AG04450 (cell line): ENCODE measurements around the gene GINM1. TPM values are rescaled to one million over a fixed set of nuclear protein-coding genes. Genes with fewer than 3 reads are reported as not detected.

Experiments
- CTCF ChIA-PET: fragments of 300-600, 350-600 bp; formaldehyde crosslinking; extraction: SDS; loops from one replicate; lab custom pipeline; 2022; ENCODE audit warnings: antibody characterized with exemption, inconsistent platforms; lab: Charles Lee
- POLR2A ChIA-PET: fragments of 350-600 bp; formaldehyde crosslinking; extraction: SDS; loops from one replicate; lab custom pipeline; 2021; ENCODE audit warnings: antibody characterized with exemption, inconsistent platforms; lab: Yijun Ruan, JAX
- DNase-seq: peaks from one replicate; pipeline ENCODE4 v3.0.0-alpha.2; 2011; ENCODE audit warnings: low read depth, low spot score
- H3K27ac ChIP-seq: one replicate; pipeline ENCODE4 v1.5.1; 2012; ENCODE audit warnings: low read depth, low read length, control low read depth
- H3K27me3 ChIP-seq: one replicate; pipeline ENCODE4 v1.6.0; 2012; ENCODE audit warnings: low read length; ENCODE audit not compliant: control insufficient read depth, insufficient read depth
- H3K4me3 ChIP-seq: 2 replicates; pipeline ENCODE4 v1.5.1; 2011; ENCODE audit warnings: mild to moderate bottlenecking, low read depth, low read length, control low read depth
- H3K9me3 ChIP-seq: 2 replicates; pipeline ENCODE4 v1.5.1; 2012; ENCODE audit warnings: low read length; ENCODE audit not compliant: control insufficient read depth, insufficient read depth
- CTCF ChIP-seq: IDR thresholded peaks from 2 replicates; pipeline ENCODE4 v1.5.1; 2011; ENCODE audit warnings: low read depth, low read length, control low read depth, inconsistent platforms
- polyA plus RNA-seq: library from polyadenylated mRNA; depleted of rRNA; stranded (reverse); fragments of >200 nt; gene quantifications from 2 replicates; pipeline ENCODE4 v1.2.3, GENCODE V29; 2011

GINM1 gene
- polyA plus RNA-seq, 1 experiment: 42.0 TPM

GRCh38 chr6:149586149-149586548, 20.0 kb downstream of the GINM1 start:
- Histone ChIP-seq H3K27me3 (no peaks in the 10 kb centered on the region), H3K4me3 (no peak overlapping the region), H3K9me3 (no peaks in the 10 kb centered on the region), H3K27ac (no peak overlapping the region)
- ChIA-PET CTCF (no interaction called here), POLR2A (no interaction called here)
- no peak for TF ChIP-seq CTCF
- no peak for DNase-seq

GRCh38 chr6:149592983-149593382, 26.8 kb downstream of the GINM1 start:
- POLR2A ChIA-PET: interaction anchor here (0.7 kb wide), 1 partner anchor 19 kb away, joined by 3 read pairs; no protein-coding TSS in a partner anchor
- TF ChIP-seq CTCF: no peak
- Histone ChIP-seq H3K4me3 (no peak overlapping the region), H3K9me3 (no peaks in the 10 kb centered on the region), H3K27ac (no peak overlapping the region), H3K27me3 (no peaks in the 10 kb centered on the region)
- CTCF ChIA-PET: no interaction called here
- no peak for DNase-seq

GRCh38 chr6:149593408-149593807, 27.2 kb downstream of the GINM1 start:
- CTCF ChIA-PET: no interaction called here
- H3K27ac ChIP-seq: no peak overlapping the region
- POLR2A ChIA-PET: no interaction called here
- no peaks in the 10 kb centered on the region for H3K27me3 ChIP-seq
- TF ChIP-seq CTCF: no peak
- DNase-seq: no peak
- H3K9me3 ChIP-seq: no peaks in the 10 kb centered on the region
- H3K4me3 ChIP-seq: no peak overlapping the region

GRCh38 chr6:149600508-149600907, 34.3 kb downstream of the GINM1 start:
- CTCF ChIA-PET: no interaction called here
- POLR2A ChIA-PET: no interaction called here

GRCh38 chr6:149608381-149608982, 42.3 kb downstream of the GINM1 start:
- no peak for TF ChIP-seq CTCF
- ChIA-PET CTCF (no interaction called here), POLR2A (no interaction called here)
- Histone ChIP-seq H3K9me3 (no peaks in the 10 kb centered on the region), H3K27ac (no peak overlapping the region), H3K27me3 (no peaks in the 10 kb centered on the region), H3K4me3 (no peak overlapping the region)
- DNase-seq: no peak

More at GRCh38 chr6:149600508-149600907, 34.3 kb downstream of the GINM1 start:
- no peak for TF ChIP-seq CTCF
- Histone ChIP-seq H3K9me3 (no peaks in the 10 kb centered on the region), H3K27me3 (no peaks in the 10 kb centered on the region), H3K4me3 (no peak overlapping the region), H3K27ac (no peak overlapping the region)
- no peak for DNase-seq
